Heart left ventricle (tissue), 16 donors: Measurements from ENCODE around the gene RNU5D-1. TPM values are rescaled to one million over a fixed set of nuclear protein-coding genes. Genes with fewer than 3 reads are reported as not detected.
"Not testable (repeated sequence)": the region's sequence is repeated elsewhere in the genome, so short reads cannot be mapped to it uniquely, and the experiment has no call there.

Source experiments
- ATAC-seq, 4 donors: fragments of 200-7000 bp; cut with Tn5 transposase; one replicate each; pipeline ENCODE4 v1.9.1; 2020 to 2022; ENCODE audit warnings: moderate library complexity in 4 of 4, mild to moderate bottlenecking in 3 of 4, moderate number of reproducible peaks in 1 of 4
- DNase-seq, 5 donors: peaks; one replicate each; pipeline ENCODE4 v3.0.0-alpha.2; 2020
- H3K27ac ChIP-seq, 12 donors: fragments of 200-600 bp; sonication (generic) in 4 of 12; one replicate each; pipeline versions ENCODE4 v1.5.0 to v1.8.0; 2016 to 2022; ENCODE audit warnings: mild to moderate bottlenecking in 2 of 12
- H3K27me3 ChIP-seq, 9 donors: fragments of 200-600 bp; sonication (generic) in 2 of 9; one replicate each; pipeline versions ENCODE4 v1.5.1 to v1.8.0; 2016 to 2022; ENCODE audit warnings: mild to moderate bottlenecking in 3 of 9
- H3K36me3 ChIP-seq, 9 donors: fragments of 200-600 bp; sonication (generic) in 2 of 9; one replicate each; pipeline versions ENCODE4 v1.5.0 to v1.8.0; 2018 to 2022; ENCODE audit warnings: mild to moderate bottlenecking in 2 of 9
- H3K4me1 ChIP-seq, 12 donors: fragments of 200-600 bp; sonication (generic) in 4 of 12; one replicate each; pipeline versions ENCODE4 v1.5.0 to v1.8.0; 2016 to 2022; ENCODE audit warnings: mild to moderate bottlenecking in 3 of 12
- H3K4me3 ChIP-seq, 12 donors: fragments of 200-600 bp; sonication (generic) in 4 of 12; one replicate each; pipeline versions ENCODE4 v1.5.0 to v1.8.0; 2017 to 2022; ENCODE audit warnings: mild to moderate bottlenecking in 9 of 12, moderate library complexity in 4 of 12
- H3K9me3 ChIP-seq, 12 donors: fragments of 200-600 bp; sonication (generic) in 4 of 12; one replicate each; pipeline versions ENCODE4 v1.5.0 to v1.8.0; 2016 to 2022; ENCODE audit warnings: mild to moderate bottlenecking in 1 of 12
- POLR2A ChIP-seq, 2 donors: fragments of 450-650 bp; IDR thresholded peaks; one replicate each; pipeline ENCODE4 v1.6.1; 2017; ENCODE audit warnings: antibody characterized with exemption in 2 of 2, mild to moderate bottlenecking in 2 of 2, moderate library complexity in 2 of 2
- WGBS, 4 donors: extraction: QIAGEN DNeasy Blood & Tissue Kit in 2 of 4; methylation state at CpG; one replicate each; pipeline versions ENCODE4 v1.1.5 to v1.1.7; 2013 to 2018; 5-methylcytosine and 5-hydroxymethylcytosine counted together
- intact Hi-C, 10 donors: fragments of 100-400 bp; cut with DNase I; formaldehyde crosslinking; loops; one replicate each; pipeline versions ENCODE4 v1.11.1 to v1.14.2; 2022
- polyA plus RNA-seq, 2 donors: library from polyadenylated mRNA; stranded (reverse); fragments of 200-250 nt; gene quantifications; one replicate each; pipeline ENCODE4 v1.2.3, GENCODE V29; 2013
- total RNA-seq, 9 donors: library from RNA; depleted of rRNA in 2 of 9; stranded (reverse); fragments of >200 nt in 2 of 9; fragmentation: NEBNext Ultra II Directional in 3 of 9; extraction: Animal tissue kit (Norgen Biotek cat#: 25700) in 3 of 9; gene quantifications; one replicate each; pipeline versions ENCODE4 v1.1.0 to v1.2.4, GENCODE V29; 2016 to 2023
- TF ChIP-seq, protein P1 (sequence below), 12 donors: fragments of 200-600 bp; sonication (generic) in 4 of 12; IDR thresholded peaks; one replicate each; pipeline versions ENCODE4 v1.5.0 to v1.8.0; 2018 to 2022; ENCODE audit warnings: antibody characterized with exemption in 12 of 12, mild to moderate bottlenecking in 5 of 12
- donor health status: ischemic (EF 13 %, LVEDD 7.1; RV severe dilation, severe dysfunction).
- donor health status: healthy with polysubstance abuse.
- donor health status: DM: no; HTN: yes; CAD: no.
- donor health status: DM: no; HTN: no; CAD: no.
- donor health status: ischemic (EF 25% LVEDD 6.9; RV normal size, moderate dysfunction).
- donor health status: ischemic (EF 25% LVEDD 5.7; RV mildly dilated, moderate dysfunction).
- donor health status: healthy.
- donor health status: DM: yes; HTN: yes; CAD: no.
- donor health status: ischemic (EF 35%, LVEDD 5.7; RV mildly dilated, moderate dysfunction).
- donor health status: nonischemic (EF 11% LVEDD 7.7; RV severe dilation, severe dysfunction).
- donor health status: DM: yes; HTN: yes; CAD: no.
- donor health status: PGD.
- donor health status: ischemic (EF 29% LVEDD 5.4; RV normal size, mild dysfunction).
- donor health status: nonischemic (EF 23%, LVEDD 6.1; RV moderate dilation, normal function).

The RNU5D-1 gene
- total and polyA plus RNA-seq, 11 donors: not detected

- Histone ChIP-seq H3K27ac (no peak overlapping the region), H3K27me3 (no peaks in the 10 kb centered on the region), H3K4me3 (no peak overlapping the region), H3K4me1 (peaks cover 0 to 11% (median 0%) of the 10 kb centered on the region in 12 donors), H3K9me3 (no peaks in the 10 kb centered on the region), H3K36me3 (no peaks in the 10 kb centered on the region)
- 69 to 73% (median 72%) methylated on average over 6 of the region's 6 CpGs for WGBS, 4 donors
- no peak for TF ChIP-seq POLR2A (IDR thresholded peaks at IDR 0.05)
- TF ChIP-seq, protein P1, sequence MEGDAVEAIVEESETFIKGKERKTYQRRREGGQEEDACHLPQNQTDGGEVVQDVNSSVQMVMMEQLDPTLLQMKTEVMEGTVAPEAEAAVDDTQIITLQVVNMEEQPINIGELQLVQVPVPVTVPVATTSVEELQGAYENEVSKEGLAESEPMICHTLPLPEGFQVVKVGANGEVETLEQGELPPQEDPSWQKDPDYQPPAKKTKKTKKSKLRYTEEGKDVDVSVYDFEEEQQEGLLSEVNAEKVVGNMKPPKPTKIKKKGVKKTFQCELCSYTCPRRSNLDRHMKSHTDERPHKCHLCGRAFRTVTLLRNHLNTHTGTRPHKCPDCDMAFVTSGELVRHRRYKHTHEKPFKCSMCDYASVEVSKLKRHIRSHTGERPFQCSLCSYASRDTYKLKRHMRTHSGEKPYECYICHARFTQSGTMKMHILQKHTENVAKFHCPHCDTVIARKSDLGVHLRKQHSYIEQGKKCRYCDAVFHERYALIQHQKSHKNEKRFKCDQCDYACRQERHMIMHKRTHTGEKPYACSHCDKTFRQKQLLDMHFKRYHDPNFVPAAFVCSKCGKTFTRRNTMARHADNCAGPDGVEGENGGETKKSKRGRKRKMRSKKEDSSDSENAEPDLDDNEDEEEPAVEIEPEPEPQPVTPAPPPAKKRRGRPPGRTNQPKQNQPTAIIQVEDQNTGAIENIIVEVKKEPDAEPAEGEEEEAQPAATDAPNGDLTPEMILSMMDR (IDR thresholded peaks at IDR 0.05): no peak
- DNase-seq (no peak), ATAC-seq (no peak)
- intact Hi-C loops: no loop called here
Measured at GRCh38 chr1:44705470-44705869, 25.5 kb downstream of the RNU5D-1 start.

- Histone ChIP-seq H3K36me3 (no peaks in the 10 kb centered on the region), H3K4me1 (peaks cover 0 to 17% (median 0%) of the 10 kb centered on the region in 12 donors), H3K27me3 (no peaks in the 10 kb centered on the region), H3K4me3 (no peak overlapping the region), H3K9me3 (no peaks in the 10 kb centered on the region), H3K27ac (no peak overlapping the region)
- WGBS, 4 donors: 72 to 83% (median 82%) methylated on average over 7 of the region's 7 CpGs
- no peak for TF ChIP-seq POLR2A (IDR thresholded peaks at IDR 0.05)
- TF ChIP-seq, protein P1 (IDR thresholded peaks at IDR 0.05): no peak
- DNase-seq (no peak), ATAC-seq (no peak)
- intact Hi-C loops: no loop called here
Measured at GRCh38 chr1:44701141-44701573, 29.8 kb downstream of the RNU5D-1 start.

GRCh38 chr1:44700573-44700972, 30.4 kb downstream of the RNU5D-1 start:
- intact Hi-C loops: no loop called here
- TF ChIP-seq, protein P1 (IDR thresholded peaks at IDR 0.05): no peak
- TF ChIP-seq POLR2A (IDR thresholded peaks at IDR 0.05): no peak
- no peak overlapping the region for H3K4me3 ChIP-seq
- peaks cover 0 to 17% (median 0%) of the 10 kb centered on the region in 12 donors for H3K4me1 ChIP-seq
- 75 to 88% (median 80%) methylated on average over 1 of the region's 1 CpG for WGBS, 4 donors
- ATAC-seq: no peak
- no peaks in the 10 kb centered on the region for H3K27me3 ChIP-seq
- H3K9me3 ChIP-seq: no peaks in the 10 kb centered on the region
- DNase-seq: no peak
- no peaks in the 10 kb centered on the region for H3K36me3 ChIP-seq
- no peak overlapping the region for H3K27ac ChIP-seq

- H3K27me3 ChIP-seq, H3K9me3 ChIP-seq, H3K4me3 ChIP-seq, ATAC-seq, DNase-seq, intact Hi-C loops, H3K27ac ChIP-seq, H3K36me3 ChIP-seq: not testable (repeated sequence)
- 81 to 96% (median 93%) methylated on average over 9 of the region's 9 CpGs for WGBS, 4 donors
- H3K4me1 ChIP-seq: peaks cover 0 to 17% (median 0%) of the 10 kb centered on the region in 12 donors
Measured at GRCh38 chr1:44699375-44699774, 31.6 kb downstream of the RNU5D-1 start.

- Histone ChIP-seq H3K27ac (no peak overlapping the region), H3K4me1 (peaks cover 0 to 17% (median 0%) of the 10 kb centered on the region in 12 donors), H3K4me3 (no peak overlapping the region), H3K27me3 (no peaks in the 10 kb centered on the region), H3K36me3 (no peaks in the 10 kb centered on the region), H3K9me3 (no peaks in the 10 kb centered on the region)
- no peak for TF ChIP-seq POLR2A (IDR thresholded peaks at IDR 0.05)
- ATAC-seq (no peak), DNase-seq (no peak)
- WGBS, 4 donors: 88 to 97% (median 93%) methylated on average over 3 of the region's 3 CpGs
- intact Hi-C loops: no loop called here
Measured at GRCh38 chr1:44698138-44698537, 32.8 kb downstream of the RNU5D-1 start.
